ENCODE measurements around the gene ARHGAP42. TPM values are rescaled to one million over a fixed set of nuclear protein-coding genes. Genes with fewer than 3 reads are reported as not detected.

ARHGAP42 gene
- total RNA-seq, 4 donors from 2014 or later, result 21.8 to 55.7 (median 35.9) TPM

DNA sequence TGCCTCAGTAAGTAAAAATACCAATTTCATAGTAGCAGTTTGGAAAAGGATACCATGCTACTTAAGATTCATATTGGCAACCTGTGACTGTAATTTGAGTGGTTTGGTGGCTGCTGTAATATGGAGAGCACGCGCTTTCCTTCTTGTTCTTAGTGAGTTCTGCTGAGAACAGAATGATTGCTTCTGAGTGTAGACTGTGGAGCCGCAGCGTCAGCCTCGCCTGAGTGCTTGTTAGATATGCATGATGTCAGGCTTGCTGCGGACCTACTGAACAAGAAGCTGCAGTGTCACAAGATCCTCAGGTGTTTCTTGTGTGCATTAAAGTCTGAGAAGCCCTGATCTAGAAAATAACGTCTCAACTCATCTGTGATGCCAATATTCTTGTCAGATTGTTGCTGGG lies 143.2 kb downstream of the ARHGAP42 start:
- TF ChIP-seq, protein P1, sequence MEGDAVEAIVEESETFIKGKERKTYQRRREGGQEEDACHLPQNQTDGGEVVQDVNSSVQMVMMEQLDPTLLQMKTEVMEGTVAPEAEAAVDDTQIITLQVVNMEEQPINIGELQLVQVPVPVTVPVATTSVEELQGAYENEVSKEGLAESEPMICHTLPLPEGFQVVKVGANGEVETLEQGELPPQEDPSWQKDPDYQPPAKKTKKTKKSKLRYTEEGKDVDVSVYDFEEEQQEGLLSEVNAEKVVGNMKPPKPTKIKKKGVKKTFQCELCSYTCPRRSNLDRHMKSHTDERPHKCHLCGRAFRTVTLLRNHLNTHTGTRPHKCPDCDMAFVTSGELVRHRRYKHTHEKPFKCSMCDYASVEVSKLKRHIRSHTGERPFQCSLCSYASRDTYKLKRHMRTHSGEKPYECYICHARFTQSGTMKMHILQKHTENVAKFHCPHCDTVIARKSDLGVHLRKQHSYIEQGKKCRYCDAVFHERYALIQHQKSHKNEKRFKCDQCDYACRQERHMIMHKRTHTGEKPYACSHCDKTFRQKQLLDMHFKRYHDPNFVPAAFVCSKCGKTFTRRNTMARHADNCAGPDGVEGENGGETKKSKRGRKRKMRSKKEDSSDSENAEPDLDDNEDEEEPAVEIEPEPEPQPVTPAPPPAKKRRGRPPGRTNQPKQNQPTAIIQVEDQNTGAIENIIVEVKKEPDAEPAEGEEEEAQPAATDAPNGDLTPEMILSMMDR (IDR thresholded peaks at IDR 0.05), result no peak
- TF ChIP-seq POLR2A (IDR thresholded peaks at IDR 0.05), result peak in 1 of 2 donors; percentile 82
- no peaks in the 10 kb centered on the region for H3K9me3 ChIP-seq
- peak overlapping the region; percentile 80 to 98 (median 86) for H3K27ac ChIP-seq
- 33 to 38% methylated on average over 6 to 7 of the region's 7 CpGs for WGBS, 2 donors
- peak; percentile 90 to 91 for DNase-seq
- intact Hi-C loops (cut with DNase I), result no loop called here
- no peak overlapping the region for H3K4me3 ChIP-seq (replicated peaks in 1 of 3)
- peaks cover 41 to 49% of the 10 kb centered on the region in 2 donors for H3K4me1 ChIP-seq
- no peaks in the 10 kb centered on the region for H3K36me3 ChIP-seq
- H3K27me3 ChIP-seq, result no peaks in the 10 kb centered on the region

DNA sequence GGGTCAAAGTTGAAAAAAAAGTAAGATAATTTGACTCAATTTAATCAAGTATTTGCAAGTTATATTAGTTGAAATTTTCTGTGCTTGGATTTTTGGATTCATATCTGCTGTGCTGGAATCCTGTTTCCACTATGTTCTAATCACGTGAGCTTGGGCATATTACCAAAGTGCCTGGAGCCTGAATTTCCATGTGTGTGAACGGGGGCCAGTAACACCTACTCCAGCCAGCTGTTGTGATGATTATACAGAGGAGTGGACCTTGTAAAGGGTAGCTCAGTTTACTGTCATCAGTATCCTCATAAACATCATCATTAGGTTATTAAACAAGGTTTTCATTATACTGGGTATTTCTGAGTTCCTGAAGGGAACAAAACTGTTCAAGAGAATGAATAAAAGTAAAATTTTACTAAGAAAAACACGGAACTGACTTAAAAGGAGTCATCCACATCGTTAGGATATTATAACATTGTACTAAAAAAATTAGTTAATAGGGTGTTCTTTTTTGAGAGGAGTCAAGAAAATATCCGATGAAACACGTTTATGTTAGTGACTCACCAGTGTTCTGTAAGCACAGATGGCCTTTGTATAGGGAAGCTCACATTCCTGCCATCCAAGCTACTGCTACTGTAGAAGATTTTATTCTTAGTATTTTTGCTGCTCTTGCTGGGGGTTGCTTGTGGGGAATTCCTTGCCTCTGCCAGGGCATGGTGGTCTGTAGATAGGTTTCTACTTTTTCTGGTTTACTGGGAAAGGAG lies 144.1 kb downstream of the ARHGAP42 start:
- no peaks in the 10 kb centered on the region for H3K36me3 ChIP-seq
- H3K4me1 ChIP-seq, result peaks cover 44 to 46% of the 10 kb centered on the region in 2 donors
- TF ChIP-seq, protein P1 (IDR thresholded peaks at IDR 0.05), result no peak
- TF ChIP-seq POLR2A (IDR thresholded peaks at IDR 0.05), result no peak
- DNase-seq, result peak; percentile 60 to 61
- H3K9me3 ChIP-seq, result no peaks in the 10 kb centered on the region
- WGBS, 2 donors, result 52 to 60% methylated on average over 6 of the region's 6 CpGs
- no peak overlapping the region for H3K4me3 ChIP-seq (replicated peaks in 1 of 3)
- H3K27ac ChIP-seq, result peak overlapping the region; percentile 80 to 98 (median 86)
- intact Hi-C loops (cut with DNase I), result no loop called here
- no peaks in the 10 kb centered on the region for H3K27me3 ChIP-seq

DNA sequence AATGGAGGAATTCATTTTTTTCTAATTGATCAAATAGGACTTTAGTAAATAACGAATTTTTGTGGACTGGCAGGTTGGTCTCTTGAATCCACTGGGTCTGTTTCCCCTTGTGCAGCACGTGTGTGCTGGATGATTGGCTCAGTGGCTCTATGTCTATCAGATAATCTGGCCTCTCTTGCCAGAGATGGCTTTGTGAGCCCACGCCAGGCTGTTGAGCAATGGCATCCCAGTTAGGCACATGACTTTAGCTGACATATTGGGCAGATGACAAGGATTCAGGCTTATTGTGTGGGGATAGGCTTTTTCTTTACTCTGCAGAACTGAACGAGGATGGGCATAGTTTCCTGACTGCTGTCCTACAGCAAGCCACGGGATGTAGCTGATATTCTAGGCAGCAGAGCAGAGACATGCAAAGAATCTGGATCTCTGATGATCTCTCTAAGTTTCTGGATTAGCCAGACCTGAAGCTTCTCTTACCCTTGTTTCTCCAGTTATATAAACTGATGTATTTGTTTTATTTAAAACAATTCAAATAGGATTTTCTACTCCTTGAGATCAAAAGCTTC lies 144.9 kb downstream of the ARHGAP42 start:
- peaks cover 44 to 46% of the 10 kb centered on the region in 2 donors for H3K4me1 ChIP-seq
- no peaks in the 10 kb centered on the region for H3K36me3 ChIP-seq
- H3K27me3 ChIP-seq, result no peaks in the 10 kb centered on the region
- no peaks in the 10 kb centered on the region for H3K9me3 ChIP-seq
- WGBS, 2 donors, result 75 to 89% methylated on average over 5 of the region's 5 CpGs
- TF ChIP-seq, protein P1 (IDR thresholded peaks at IDR 0.05), result no peak
- no peak for TF ChIP-seq POLR2A (IDR thresholded peaks at IDR 0.05)
- intact Hi-C loops (cut with DNase I), result no loop called here
- peak overlapping the region in 2 of 3 donors; percentile 80 to 98 for H3K27ac ChIP-seq
- H3K4me3 ChIP-seq (replicated peaks in 1 of 3), result no peak overlapping the region
- no peak for DNase-seq

DNA sequence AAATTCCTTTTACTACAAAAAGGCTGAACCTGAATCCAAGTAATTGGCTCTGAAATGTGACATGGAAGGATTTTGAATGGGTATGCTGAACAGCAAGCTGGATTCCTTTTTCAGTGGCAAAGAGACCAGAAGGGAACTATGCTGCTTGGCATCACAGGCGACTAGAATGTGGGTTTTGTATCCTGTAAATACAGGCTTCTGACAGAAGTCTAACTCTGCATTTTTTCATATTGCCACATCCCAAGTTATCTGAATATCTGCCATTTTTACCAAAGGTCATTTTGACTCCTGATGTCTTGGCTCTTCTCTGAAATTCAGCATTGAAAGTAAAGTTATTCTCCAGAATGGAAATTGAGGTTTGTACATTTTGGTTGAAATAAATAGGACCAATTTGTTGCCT lies 145.7 kb downstream of the ARHGAP42 start:
- Histone ChIP-seq H3K9me3 (no peaks in the 10 kb centered on the region), H3K4me3 (replicated peaks in 1 of 3) (no peak overlapping the region), H3K36me3 (no peaks in the 10 kb centered on the region), H3K4me1 (peaks cover 40 to 42% of the 10 kb centered on the region in 2 donors), H3K27ac (peak overlapping the region in 1 of 3 donors; percentile 98), H3K27me3 (no peaks in the 10 kb centered on the region)
- intact Hi-C loops (cut with DNase I), result no loop called here
- TF ChIP-seq, protein P1 (IDR thresholded peaks at IDR 0.05), result no peak
- TF ChIP-seq POLR2A (IDR thresholded peaks at IDR 0.05), result no peak
- no peak for DNase-seq
- 97 to 100% methylated on average over 1 of the region's 1 CpG for WGBS, 2 donors

DNA sequence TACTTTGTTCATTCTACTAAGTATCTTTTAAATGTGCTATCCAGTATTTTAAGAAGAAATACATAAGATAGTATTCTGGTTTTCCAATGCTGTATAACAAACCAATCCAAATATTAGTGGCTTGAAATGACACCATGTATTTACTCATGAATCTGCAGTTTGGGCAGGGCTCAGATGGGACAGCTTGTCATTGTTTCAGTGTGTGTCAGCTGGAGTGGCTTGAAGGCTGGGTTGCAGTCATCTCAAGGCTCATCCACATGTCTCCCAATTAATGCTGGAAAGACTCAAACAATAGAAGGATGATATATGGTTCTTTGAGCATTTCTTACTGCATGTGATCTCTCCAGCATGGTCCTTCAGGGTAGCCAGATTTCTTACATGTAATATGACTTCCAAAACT lies 146.2 kb downstream of the ARHGAP42 start:
- Histone ChIP-seq H3K9me3 (no peaks in the 10 kb centered on the region), H3K27ac (no peak overlapping the region), H3K27me3 (no peaks in the 10 kb centered on the region), H3K4me3 (replicated peaks in 1 of 3) (no peak overlapping the region), H3K36me3 (no peaks in the 10 kb centered on the region), H3K4me1 (peaks cover 35 to 38% of the 10 kb centered on the region in 2 donors)
- no peak for TF ChIP-seq POLR2A (IDR thresholded peaks at IDR 0.05)
- TF ChIP-seq, protein P1 (IDR thresholded peaks at IDR 0.05), result no peak
- no peak for DNase-seq
- intact Hi-C loops (cut with DNase I), result no loop called here
